Kidney (tissue), 14 donors: Measurements from ENCODE around the gene SRSF3. TPM values are rescaled to one million over a fixed set of nuclear protein-coding genes. Genes with fewer than 3 reads are reported as not detected.

Source experiments
- DNase-seq, 5 donors: peaks; one replicate each; pipeline ENCODE4 v3.0.0-alpha.2; 2013 to 2020
- FAIRE-seq: peaks from 2 replicates; lab custom pipeline; 2012; peaks lifted over from hg19 to GRCh38; lab: Jason Lieb, UNC
- H3K27ac ChIP-seq, 2 donors: one replicate each; pipeline ENCODE4 v1.7.0; 2013; ENCODE audit warnings: low read depth in 2 of 2, low read length in 2 of 2, inconsistent platforms in 1 of 2
- H3K27me3 ChIP-seq: one replicate; pipeline ENCODE4 v1.7.1; 2013; ENCODE audit warnings: low read length, inconsistent platforms; ENCODE audit not compliant: control insufficient read depth, insufficient read depth
- H3K36me3 ChIP-seq, 3 donors: one replicate each; pipeline versions ENCODE4 v1.7.0 to v1.7.1; 2013; ENCODE audit warnings: low read length in 3 of 3, control low read depth in 1 of 3, inconsistent platforms in 1 of 3; ENCODE audit not compliant: insufficient read depth in 3 of 3, control insufficient read depth in 2 of 3
- H3K4me1 ChIP-seq, 3 donors: one replicate each; pipeline versions ENCODE4 v1.7.0 to v1.7.1; 2013; ENCODE audit warnings: low read length in 3 of 3, inconsistent platforms in 1 of 3, low read depth in 1 of 3; ENCODE audit not compliant: control insufficient read depth in 2 of 3, insufficient read depth in 2 of 3
- H3K4me3 ChIP-seq, 3 donors: one replicate each; pipeline versions ENCODE4 v1.7.0 to v1.8.1; 2013; ENCODE audit warnings: low read length in 3 of 3, control low read depth in 1 of 3, inconsistent platforms in 1 of 3
- H3K9ac ChIP-seq, 3 donors: one replicate each; pipeline versions ENCODE4 v1.7.0 to v1.7.1; 2013; ENCODE audit warnings: low read length in 3 of 3, control low read depth in 1 of 3, inconsistent platforms in 1 of 3
- H3K9me3 ChIP-seq, 3 donors: one replicate each; pipeline versions ENCODE4 v1.7.0 to v1.7.1; 2013; ENCODE audit warnings: low read length in 3 of 3, control low read depth in 1 of 3, inconsistent platforms in 1 of 3; ENCODE audit not compliant: control insufficient read depth in 2 of 3, insufficient read depth in 1 of 3
- intact Hi-C: fragments of 100-400 bp; cut with DNase I; formaldehyde crosslinking; loops from one replicate; pipeline ENCODE4 v1.11.1; 2022
- polyA plus RNA-seq: library from polyadenylated mRNA; stranded (reverse); fragments of 350-450 nt; fragmentation: Illumina TruSeq; extraction: RNeasy Lipid Tissue Mini Kit (QIAGEN cat#74804); gene quantifications from one replicate; pipeline ENCODE4 v1.2.3, GENCODE V29; 2014; ENCODE audit warnings: low read depth, low replicate concordance; ENCODE audit not compliant: insufficient read depth
- total RNA-seq: library from RNA; stranded (reverse); fragmentation: NEBNext Ultra II Directional; extraction: Animal tissue kit (Norgen Biotek cat#: 25700); gene quantifications from one replicate; pipeline ENCODE4 v1.2.1, GENCODE V29; 2021
- TF ChIP-seq, protein P1 (sequence below): IDR thresholded peaks from 3 replicates; pipeline ENCODE4 v1.5.1; 2012; ENCODE audit warnings: mild to moderate bottlenecking, moderate library complexity, borderline replicate concordance; ENCODE audit not compliant: insufficient read depth; ENCODE audit errors: extremely low read depth
- donor health status: control.
- donor health status: control.
- donor health status: control.
- donor health status: control.
- donor health status: control.
- donor health status: DM: yes; HTN: yes; CAD: no.
- donor health status: Normal renal cell carcinoma (clear cell type).

The SRSF3 gene
- total and polyA plus RNA-seq, 2 donors from 2014 or later: 222 to 257 TPM

DNA sequence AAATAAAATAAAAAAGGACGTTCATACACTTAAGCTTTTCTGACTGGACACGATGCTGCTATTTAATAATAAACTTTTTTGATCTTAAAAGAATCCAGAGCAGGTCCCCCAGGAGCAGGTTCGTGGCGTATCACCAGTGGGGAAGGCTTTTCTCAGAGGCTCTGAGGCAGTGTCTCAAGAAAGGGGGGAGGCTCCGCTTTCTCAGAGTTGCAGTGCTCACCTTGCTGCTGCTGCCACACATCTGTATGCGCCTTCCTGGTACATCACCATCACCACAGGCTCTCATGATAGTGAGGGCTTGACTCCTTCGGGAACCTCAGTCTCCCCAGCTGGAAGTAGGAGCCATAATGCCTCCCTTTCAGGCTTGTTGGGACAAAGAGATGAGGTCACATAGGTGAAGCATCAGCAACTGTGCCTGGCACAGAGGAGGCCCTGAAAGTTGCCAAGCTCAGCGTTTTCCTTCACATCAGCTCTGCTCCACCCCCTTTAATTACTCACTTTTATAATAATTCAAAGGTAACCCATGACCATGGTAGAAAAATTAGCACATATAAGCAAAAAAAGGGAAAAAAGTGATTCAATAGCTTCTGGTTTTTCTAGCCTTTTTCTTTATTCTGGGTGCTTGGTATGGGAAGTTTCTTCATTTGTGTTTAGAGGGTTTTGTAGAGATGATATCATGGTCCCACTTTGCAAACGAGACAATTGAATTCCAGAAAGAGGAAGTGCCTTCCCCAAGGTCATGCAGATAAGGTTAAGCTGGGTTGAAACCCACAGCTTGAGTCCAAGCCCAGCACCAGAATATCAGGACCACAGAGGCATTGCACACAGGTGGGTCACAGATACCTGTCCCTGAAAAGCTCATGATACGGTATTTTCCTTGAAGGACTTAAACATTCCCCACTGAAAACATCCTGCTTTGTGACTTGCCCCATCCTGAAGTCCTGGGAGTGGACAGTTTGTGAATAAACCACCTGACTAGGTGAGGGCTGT, 24.5 kb downstream of the SRSF3 start:
- FAIRE-seq (no peak), DNase-seq (no peak)
- Histone ChIP-seq H3K9me3 (no peaks in the 10 kb centered on the region), H3K9ac (no peak overlapping the region), H3K27ac (no peak overlapping the region), H3K36me3 (no peaks in the 10 kb centered on the region), H3K27me3 (no peaks in the 10 kb centered on the region), H3K4me1 (peaks cover 0 to 10% (median under 1%) of the 10 kb centered on the region in 3 donors), H3K4me3 (no peak overlapping the region)
- TF ChIP-seq, protein P1, sequence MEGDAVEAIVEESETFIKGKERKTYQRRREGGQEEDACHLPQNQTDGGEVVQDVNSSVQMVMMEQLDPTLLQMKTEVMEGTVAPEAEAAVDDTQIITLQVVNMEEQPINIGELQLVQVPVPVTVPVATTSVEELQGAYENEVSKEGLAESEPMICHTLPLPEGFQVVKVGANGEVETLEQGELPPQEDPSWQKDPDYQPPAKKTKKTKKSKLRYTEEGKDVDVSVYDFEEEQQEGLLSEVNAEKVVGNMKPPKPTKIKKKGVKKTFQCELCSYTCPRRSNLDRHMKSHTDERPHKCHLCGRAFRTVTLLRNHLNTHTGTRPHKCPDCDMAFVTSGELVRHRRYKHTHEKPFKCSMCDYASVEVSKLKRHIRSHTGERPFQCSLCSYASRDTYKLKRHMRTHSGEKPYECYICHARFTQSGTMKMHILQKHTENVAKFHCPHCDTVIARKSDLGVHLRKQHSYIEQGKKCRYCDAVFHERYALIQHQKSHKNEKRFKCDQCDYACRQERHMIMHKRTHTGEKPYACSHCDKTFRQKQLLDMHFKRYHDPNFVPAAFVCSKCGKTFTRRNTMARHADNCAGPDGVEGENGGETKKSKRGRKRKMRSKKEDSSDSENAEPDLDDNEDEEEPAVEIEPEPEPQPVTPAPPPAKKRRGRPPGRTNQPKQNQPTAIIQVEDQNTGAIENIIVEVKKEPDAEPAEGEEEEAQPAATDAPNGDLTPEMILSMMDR: no peak
- intact Hi-C loops: loop anchor here (10.0 kb wide), 1 partner anchor 136 kb away; no protein-coding TSS in a partner anchor

DNA sequence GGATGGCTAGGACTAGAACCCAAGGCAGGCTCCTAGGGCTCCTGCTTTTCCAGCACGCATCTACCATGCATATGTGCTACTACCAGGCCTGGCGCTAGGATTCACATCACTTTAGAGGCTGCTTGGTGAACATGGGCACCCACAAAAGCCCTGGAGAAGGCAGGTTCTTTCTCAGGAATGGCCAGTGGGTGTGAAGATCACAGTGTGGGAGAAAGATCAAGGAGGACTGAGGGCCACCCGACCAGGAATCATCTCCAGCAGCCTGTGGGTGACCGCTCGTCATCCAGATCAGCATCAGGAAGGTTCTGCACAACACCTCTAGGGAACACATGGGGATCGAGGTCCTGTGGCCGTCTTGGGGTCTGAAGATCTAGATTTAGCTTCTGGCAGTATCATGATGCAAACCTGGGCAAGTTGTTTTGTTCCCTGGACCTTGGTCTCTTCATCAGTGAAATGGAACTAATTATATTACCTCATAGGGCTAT, 27.3 kb downstream of the SRSF3 start:
- DNase-seq (no peak), FAIRE-seq (no peak)
- intact Hi-C loops: no loop called here
- Histone ChIP-seq H3K27me3 (no peaks in the 10 kb centered on the region), H3K4me3 (no peak overlapping the region), H3K27ac (no peak overlapping the region), H3K9me3 (no peaks in the 10 kb centered on the region), H3K9ac (no peak overlapping the region), H3K36me3 (no peaks in the 10 kb centered on the region), H3K4me1 (peaks cover 3 to 14% (median 4%) of the 10 kb centered on the region in 3 donors)
- TF ChIP-seq, protein P1: no peak

DNA sequence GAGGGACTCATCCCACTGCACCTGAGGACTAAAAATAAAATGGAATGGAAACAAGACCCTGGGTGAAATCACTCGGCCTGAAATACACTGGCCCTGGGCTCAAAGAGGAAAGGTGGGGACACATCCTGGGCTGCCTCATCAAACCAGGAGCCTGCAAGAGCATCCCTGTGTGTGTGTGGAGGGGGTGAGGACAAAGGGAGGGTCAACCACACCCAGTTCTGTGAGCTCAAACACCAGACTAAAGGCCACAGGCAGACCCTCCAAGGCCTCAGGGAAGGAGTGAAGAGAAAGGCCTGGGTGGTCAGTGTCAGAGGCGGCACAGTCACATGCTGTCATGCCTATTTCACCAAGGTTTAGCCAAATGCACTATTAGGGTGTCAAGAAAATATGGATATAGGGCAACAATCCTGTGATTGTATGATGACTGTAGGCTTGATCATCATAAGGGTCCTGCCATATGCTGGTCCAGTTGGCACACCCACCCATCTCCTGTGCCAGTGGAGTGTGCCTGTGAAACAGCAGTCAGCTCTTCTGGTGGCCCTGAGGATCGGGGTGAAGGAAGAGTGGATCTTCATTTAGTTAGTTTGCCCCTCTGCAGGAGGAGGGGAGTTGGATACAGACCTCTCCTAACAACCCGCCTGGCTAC, 28.9 kb downstream of the SRSF3 start:
- no peak for DNase-seq
- Histone ChIP-seq H3K9me3 (no peaks in the 10 kb centered on the region), H3K9ac (no peak overlapping the region), H3K27me3 (no peaks in the 10 kb centered on the region), H3K4me1 (peaks cover 3 to 21% (median 11%) of the 10 kb centered on the region in 3 donors), H3K36me3 (no peaks in the 10 kb centered on the region), H3K27ac (peak overlapping the region in 1 of 2 donors; percentile 32), H3K4me3 (no peak overlapping the region)
- intact Hi-C loops: no loop called here
- no peak for FAIRE-seq
- TF ChIP-seq, protein P1: no peak
